SK-N-MC (cell line): Measurements from ENCODE around the gene PTPRJ.
"Not testable (repeated sequence)": the region's sequence is repeated elsewhere in the genome, so short reads cannot be mapped to it uniquely, and the experiment has no call there.

ENCODE experiments used
- DNase-seq: peaks from one replicate; pipeline ENCODE4 v3.0.0-alpha.2; 2011; ENCODE audit warnings: low read depth, low spot score
- H3K27ac ChIP-seq: fragments of 200-600 bp; sonication (generic); 2 replicates; pipeline ENCODE4 v1.5.1; 2016; ENCODE audit warnings: mixed run types
- H3K36me3 ChIP-seq: fragments of 200-600 bp; sonication (generic); 2 replicates; pipeline ENCODE4 v1.6.1; 2017; ENCODE audit warnings: antibody characterized with exemption, low read length, mixed read lengths; ENCODE audit not compliant: insufficient read depth
- H3K4me3 ChIP-seq: fragments of 200-600 bp; sonication (generic); 2 replicates; pipeline ENCODE4 v1.5.1; 2016
- H3K9ac ChIP-seq: fragments of 200-600 bp; sonication (generic); 2 replicates; pipeline ENCODE4 v1.8.0; 2017; ENCODE audit warnings: mixed run types, mixed read lengths; ENCODE audit not compliant: insufficient read length
- H3K9me3 ChIP-seq: fragments of 200-600 bp; sonication (generic); 2 replicates; pipeline ENCODE4 v1.6.1; 2017; ENCODE audit warnings: low read depth, mild to moderate bottlenecking, antibody characterized with exemption, low read length, moderate library complexity, mixed read lengths
- EZH2 ChIP-seq: fragments of 200-600 bp; sonication (generic); IDR thresholded peaks from one replicate; pipeline ENCODE4 v1.6.1; 2017; ENCODE audit warnings: antibody characterized with exemption
- FOXP2 ChIP-seq: optimal IDR thresholded peaks from 2 replicates; pipeline ENCODE3; 2011; ENCODE audit warnings: mild to moderate bottlenecking, moderate library complexity; ENCODE audit not compliant: insufficient read depth; ENCODE audit errors: extremely low read length, control extremely low read depth
- POLR2AphosphoS5 ChIP-seq: IDR thresholded peaks from 2 replicates; pipeline ENCODE4 v1.6.1; 2012; ENCODE audit warnings: mild to moderate bottlenecking, low read depth, low read length, borderline replicate concordance

The PTPRJ gene

GRCh38 chr11:47980088-47980906 lies at the start of gene PTPRJ:
TSS of gene PTPRJ (plus strand) at chr11:47980559. CDS start at chr11:47980913, 354 bp downstream.
- Histone ChIP-seq H3K4me3 (peak within 1 kb of the TSS; percentile 82), H3K27ac (no peak within 1 kb of the TSS), H3K9ac (peak within 1 kb of the TSS; percentile 62), H3K9me3 (no peaks in the 10 kb centered on the region), H3K36me3 (no peaks in the 10 kb centered on the region)
- no peak for DNase-seq
- TF ChIP-seq EZH2 (no peak), POLR2AphosphoS5 (no peak), FOXP2 (no peak)

- Histone ChIP-seq H3K27ac (no peak overlapping the region), H3K36me3 (no peaks in the 10 kb centered on the region), H3K4me3 (no peak overlapping the region), H3K9ac (no peak overlapping the region), H3K9me3 (no peaks in the 10 kb centered on the region)
- TF ChIP-seq EZH2 (no peak), FOXP2 (no peak), POLR2AphosphoS5 (no peak)
- no peak for DNase-seq
These were observed 47.8 kb upstream of the PTPRJ start for GRCh38 chr11:47932544-47932943.

GRCh38 chr11:47933797-47934196 lies 46.6 kb upstream of the PTPRJ start:
- H3K36me3 ChIP-seq, DNase-seq, H3K27ac ChIP-seq, H3K4me3 ChIP-seq, H3K9ac ChIP-seq, H3K9me3 ChIP-seq: not testable (repeated sequence)

- no peak for TF ChIP-seq FOXP2
- no peak for TF ChIP-seq POLR2AphosphoS5
- no peak for TF ChIP-seq EZH2
- Histone ChIP-seq H3K27ac (no peak overlapping the region), H3K4me3 (no peak overlapping the region), H3K9me3 (no peaks in the 10 kb centered on the region), H3K9ac (no peak overlapping the region), H3K36me3 (no peaks in the 10 kb centered on the region)
- no peak for DNase-seq
These were observed 41.4 kb upstream of the PTPRJ start for GRCh38 chr11:47938791-47939560.

- Histone ChIP-seq H3K9ac (no peak overlapping the region), H3K27ac (no peak overlapping the region), H3K4me3 (no peak overlapping the region), H3K36me3 (no peaks in the 10 kb centered on the region), H3K9me3 (no peaks in the 10 kb centered on the region)
- no peak for TF ChIP-seq FOXP2
- DNase-seq = no peak
These were observed 39.3 kb upstream of the PTPRJ start for GRCh38 chr11:47940904-47941649.

GRCh38 chr11:47941907-47942558 lies 38.3 kb upstream of the PTPRJ start:
- Histone ChIP-seq H3K36me3 (no peaks in the 10 kb centered on the region), H3K9me3 (no peaks in the 10 kb centered on the region), H3K4me3 (no peak overlapping the region), H3K27ac (no peak overlapping the region), H3K9ac (no peak overlapping the region)
- no peak for DNase-seq
- TF ChIP-seq EZH2 (no peak), FOXP2 (no peak), POLR2AphosphoS5 (no peak)

- Histone ChIP-seq H3K9me3 (no peaks in the 10 kb centered on the region), H3K36me3 (no peaks in the 10 kb centered on the region), H3K27ac (no peak overlapping the region), H3K9ac (no peak overlapping the region), H3K4me3 (no peak overlapping the region)
- TF ChIP-seq POLR2AphosphoS5 = no peak
- TF ChIP-seq EZH2 = no peak
- no peak for TF ChIP-seq FOXP2
- DNase-seq = no peak
These were observed 36.4 kb upstream of the PTPRJ start for GRCh38 chr11:47943721-47944586.

GRCh38 chr11:47944632-47945031 lies 35.7 kb upstream of the PTPRJ start:
- TF ChIP-seq POLR2AphosphoS5 (no peak), EZH2 (no peak), FOXP2 (no peak)
- Histone ChIP-seq H3K9me3 (no peaks in the 10 kb centered on the region), H3K4me3 (no peak overlapping the region), H3K9ac (no peak overlapping the region), H3K27ac (no peak overlapping the region), H3K36me3 (no peaks in the 10 kb centered on the region)
- no peak for DNase-seq
